Measurements from ENCODE around the gene DZIP3. TPM values are rescaled to one million over a fixed set of nuclear protein-coding genes. Genes with fewer than 3 reads are reported as not detected.

DZIP3 gene
- total RNA-seq, 2 experiments from 2014 or later = 14.5 to 31.8 TPM

- TF ChIP-seq CTCF (conservative IDR thresholded peaks at IDR 0.05; ENCODE audit: low read length) (no peak), EZH2phosphoT487 (IDR thresholded peaks at IDR 0.05; ENCODE audit: borderline replicate concordance, low read depth, low read length) (no peak)
- Histone ChIP-seq H4K20me1 (ENCODE audit: insufficient read depth, low read length) (no peaks in the 10 kb centered on the region), H3K9me2 (ENCODE audit: insufficient read depth, low read length) (no peaks in the 10 kb centered on the region), H3K79me2 (ENCODE audit: insufficient read depth, low read depth, low read length) (no peaks in the 10 kb centered on the region), H3K4me2 (ENCODE audit: low read length) (no peak overlapping the region), H3K4me3 (ENCODE audit: low read depth, low read length, poor library complexity, severe bottlenecking) (no peak overlapping the region), H3K9me3 (ENCODE audit: low read length) (0 out of 2 replicates have a peak, but pooled peaks cover 3% of the 10 kb centered on the region), H3K4me1 (ENCODE audit: insufficient read depth, low read length, poor library complexity, severe bottlenecking) (no peaks in the 10 kb centered on the region), H3K27ac (ENCODE audit: low read depth, low read length, poor library complexity, severe bottlenecking) (no peak overlapping the region), H2AFZ (ENCODE audit: low read length) (no peak overlapping the region), H3K36me3 (ENCODE audit: insufficient read depth, low read length) (no peaks in the 10 kb centered on the region)
- POLR2A ChIA-PET = interaction anchor here (0.6 kb wide), 1 partner anchor 23 kb away, joined by 3 read pairs; no protein-coding TSS in a partner anchor
- no TSS peak for BruUV-seq (replicated peaks)
- no peak for DNase-seq (ENCODE audit: low spot score)
- intact Hi-C loops (cut with micrococcal nuclease; ENCODE audit: unreplicated experiment) = no loop called here
- CTCF ChIA-PET (ENCODE audit: unreplicated experiment) = no interaction called here
These were observed 115.5 kb downstream of the DZIP3 start for GRCh38 chr3:108705045-108705444.

- no peak overlapping the region for H3K27ac ChIP-seq (ENCODE audit: low read depth, low read length, poor library complexity, severe bottlenecking)
- no peaks in the 10 kb centered on the region for H3K9me2 ChIP-seq (ENCODE audit: insufficient read depth, low read length)
- TF ChIP-seq CTCF (conservative IDR thresholded peaks at IDR 0.05; ENCODE audit: low read length) (no peak), EZH2phosphoT487 (IDR thresholded peaks at IDR 0.05; ENCODE audit: borderline replicate concordance, low read depth, low read length) (no peak)
- H3K79me2 ChIP-seq (ENCODE audit: insufficient read depth, low read depth, low read length) = no peaks in the 10 kb centered on the region
- no peak overlapping the region for H2AFZ ChIP-seq (ENCODE audit: low read length)
- no peaks in the 10 kb centered on the region for H3K4me1 ChIP-seq (ENCODE audit: insufficient read depth, low read length, poor library complexity, severe bottlenecking)
- H3K36me3 ChIP-seq (ENCODE audit: insufficient read depth, low read length) = no peaks in the 10 kb centered on the region
- H3K4me2 ChIP-seq (ENCODE audit: low read length) = no peak overlapping the region
- H3K9me3 ChIP-seq (ENCODE audit: low read length) = no peaks in the 10 kb centered on the region
- no peak overlapping the region for H3K4me3 ChIP-seq (ENCODE audit: low read depth, low read length, poor library complexity, severe bottlenecking)
- ChIA-PET POLR2A (no interaction called here), CTCF (ENCODE audit: unreplicated experiment) (no interaction called here)
- H4K20me1 ChIP-seq (ENCODE audit: insufficient read depth, low read length) = no peaks in the 10 kb centered on the region
- intact Hi-C loops (cut with micrococcal nuclease; ENCODE audit: unreplicated experiment) = no loop called here
- no peak for DNase-seq (ENCODE audit: low spot score)
- no TSS peak for BruUV-seq (replicated peaks)
These were observed 123.5 kb downstream of the DZIP3 start for GRCh38 chr3:108713009-108713516.

- Histone ChIP-seq H3K9me3 (ENCODE audit: low read length) (no peaks in the 10 kb centered on the region), H3K4me2 (ENCODE audit: low read length) (no peak overlapping the region), H3K36me3 (ENCODE audit: insufficient read depth, low read length) (no peaks in the 10 kb centered on the region), H3K4me3 (ENCODE audit: low read depth, low read length, poor library complexity, severe bottlenecking) (no peak overlapping the region), H3K9me2 (ENCODE audit: insufficient read depth, low read length) (no peaks in the 10 kb centered on the region), H2AFZ (ENCODE audit: low read length) (no peak overlapping the region), H4K20me1 (ENCODE audit: insufficient read depth, low read length) (no peaks in the 10 kb centered on the region), H3K27ac (ENCODE audit: low read depth, low read length, poor library complexity, severe bottlenecking) (no peak overlapping the region), H3K4me1 (ENCODE audit: insufficient read depth, low read length, poor library complexity, severe bottlenecking) (no peaks in the 10 kb centered on the region), H3K79me2 (ENCODE audit: insufficient read depth, low read depth, low read length) (no peaks in the 10 kb centered on the region)
- no TSS peak for BruUV-seq (replicated peaks)
- intact Hi-C loops (cut with micrococcal nuclease; ENCODE audit: unreplicated experiment) = no loop called here
- no peak for TF ChIP-seq EZH2phosphoT487 (IDR thresholded peaks at IDR 0.05; ENCODE audit: borderline replicate concordance, low read depth, low read length)
- TF ChIP-seq CTCF (conservative IDR thresholded peaks at IDR 0.05; ENCODE audit: low read length) = no peak
- CTCF ChIA-PET (ENCODE audit: unreplicated experiment) = no interaction called here
- POLR2A ChIA-PET = interaction anchor here (0.6 kb wide), 2 partner anchors 513 to 529 kb away, joined by 3 to 4 read pairs; no protein-coding TSS in a partner anchor
- no peak for DNase-seq (ENCODE audit: low spot score)
These were observed 124.3 kb downstream of the DZIP3 start for GRCh38 chr3:108713816-108714215.
